Pancreas (tissue), 10 donors: ENCODE results near the gene TMEM38A. TPM values are rescaled to one million over a fixed set of nuclear protein-coding genes. Genes with fewer than 3 reads are reported as not detected.

Experiments used
- ATAC-seq, 4 donors: fragments of 200-7000 bp; cut with Tn5 transposase; one replicate each; pipeline versions ENCODE4 v1.8.0 to v1.9.1; 2020; ENCODE audit warnings: mild to moderate bottlenecking in 4 of 4, moderate library complexity in 4 of 4
- DNase-seq, 6 donors: peaks; one replicate each; pipeline ENCODE4 v3.0.0-alpha.2; 2020
- FAIRE-seq: peaks from 2 replicates; lab custom pipeline; 2012; peaks lifted over from hg19 to GRCh38; lab: Jason Lieb, UNC
- H3K27ac ChIP-seq, 4 donors: fragments of 200-600 bp; sonication (generic); 1 replicate in 3 of 4; 2 replicates in 1 of 4; pipeline versions ENCODE4 v1.5.0 to v1.8.0; 2020
- H3K27me3 ChIP-seq, 4 donors: fragments of 200-600 bp; one replicate each; pipeline ENCODE4 v1.8.0; 2021
- H3K36me3 ChIP-seq, 3 donors: fragments of 200-600 bp; sonication (generic) in 1 of 3; one replicate each; pipeline versions ENCODE4 v1.5.0 to v1.8.0; 2020 to 2021
- H3K4me1 ChIP-seq, 3 donors: fragments of 200-600 bp; one replicate each; pipeline ENCODE4 v1.8.0; 2021
- H3K4me3 ChIP-seq, 4 donors: fragments of 200-600 bp; sonication (generic) in 2 of 4; one replicate each; pipeline versions ENCODE4 v1.5.0 to v1.8.0; 2020 to 2021
- H3K9me3 ChIP-seq, 4 donors: fragments of 200-600 bp; one replicate each; pipeline ENCODE4 v1.8.0; 2021
- CTCF ChIP-seq, 4 donors: fragments of 200-600 bp; sonication (generic) in 3 of 4; IDR thresholded peaks; one replicate each; pipeline versions ENCODE4 v1.5.0 to v1.8.0; 2021; ENCODE audit warnings: antibody characterized with exemption in 4 of 4
- WGBS, 2 donors: extraction: QIAGEN DNeasy Blood & Tissue Kit; methylation state at CpG; one replicate each; pipeline ENCODE4 v1.1.7; 2013; 5-methylcytosine and 5-hydroxymethylcytosine counted together
- intact Hi-C, 3 donors: fragments of 100-400 bp; cut with DNase I; formaldehyde crosslinking; loops; one replicate each; pipeline versions ENCODE4 v1.11.1 to v1.14.2; 2022
- polyA plus RNA-seq, 2 donors: library from polyadenylated mRNA; stranded (reverse); fragments of 200-250 nt; gene quantifications; one replicate each; pipeline ENCODE4 v1.2.3, GENCODE V29; 2013
- total RNA-seq, 6 donors: library from RNA; stranded (reverse); fragmentation: NEBNext Ultra II Directional in 4 of 6; extraction: Animal tissue kit (Norgen Biotek cat#: 25700) in 4 of 6; gene quantifications; one replicate each; pipeline versions ENCODE4 v1.2.1 to v1.2.4, GENCODE V29; 2021 to 2023
- donor health status: healthy with polysubstance abuse.
- donor health status: DM: no; HTN: no; CAD: no; lungs with moderate emphysema.
- donor health status: DM: no; HTN: no; CAD: no.
- donor health status: control.
- donor health status: control.
- donor health status: Bipolar disorder and iron deficiency.
- donor health status: DM: yes; HTN: yes; CAD: no.
- donor health status: DM: no; HTN: no; CAD: no.
- donor health status: DM: no; HTN: no; CAD: no.
- donor health status: DM: yes; HTN: yes; CAD: no.

Gene TMEM38A
- total and polyA plus RNA-seq, 8 donors: 1.2 to 4.0 (median 2.0) TPM

- Histone ChIP-seq H3K27me3 (no peaks in the 10 kb centered on the region), H3K4me1 (peaks cover 16 to 34% (median 31%) of the 10 kb centered on the region in 3 donors), H3K27ac (peak overlapping the region; percentile 81 to 95 (median 92)), H3K36me3 (peaks cover 0 to 5% (median 0%) of the 10 kb centered on the region in 3 donors), H3K9me3 (no peaks in the 10 kb centered on the region), H3K4me3 (peak overlapping the region; percentile 43 to 98 (median 92))
- FAIRE-seq (no peak), ATAC-seq (peak; percentile 2 to 6 (median 4)), DNase-seq (peak in 4 of 6 donors; percentile 43 to 51 (median 46))
- no peak for TF ChIP-seq CTCF (IDR thresholded peaks at IDR 0.05)
- intact Hi-C loops: loop anchor here in 2 of 3 donors (10.0 kb wide), 1 partner anchor 54 kb away; the partner anchor contains the start of gene SLC35E1 (in 2 of the 2)
- WGBS, 2 donors: 1% methylated on average over 21 to 23 of the region's 23 CpGs
Observed at GRCh38 chr19:16628984-16629691, 31.8 kb upstream of the TMEM38A start.

DNA sequence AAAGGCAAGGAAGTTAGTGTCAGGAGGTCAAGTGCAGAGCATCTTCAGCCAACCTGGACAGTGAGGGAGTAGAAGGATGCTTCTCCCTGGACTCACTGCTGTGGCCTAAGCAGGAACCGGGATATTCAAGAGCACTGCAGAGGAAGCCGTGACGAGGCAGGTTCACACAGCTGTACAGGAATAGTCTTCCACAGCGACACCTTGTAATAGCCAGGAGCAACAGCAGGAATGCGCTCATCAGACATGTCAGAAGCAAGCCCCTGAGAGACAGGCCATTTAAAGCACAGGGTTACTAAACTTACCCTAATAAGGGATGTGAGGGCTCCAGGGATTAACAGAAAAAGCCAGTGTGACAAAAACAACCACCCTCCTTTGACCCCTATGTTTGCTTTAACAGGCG, 29.5 kb upstream of the TMEM38A start:
- intact Hi-C loops: no loop called here
- no peak for TF ChIP-seq CTCF (IDR thresholded peaks at IDR 0.05)

GRCh38 chr19:16637535-16637934, 23.4 kb upstream of the TMEM38A start:
- Histone ChIP-seq H3K9me3 (no peaks in the 10 kb centered on the region), H3K27me3 (no peaks in the 10 kb centered on the region), H3K4me3 (no peak overlapping the region), H3K4me1 (no peaks in the 10 kb centered on the region), H3K36me3 (peaks cover 0 to 15% (median 12%) of the 10 kb centered on the region in 3 donors), H3K27ac (no peak overlapping the region)
- no peak for DNase-seq
- FAIRE-seq: no peak
- ATAC-seq: no peak
- no peak for TF ChIP-seq CTCF (IDR thresholded peaks at IDR 0.05)
- intact Hi-C loops: no loop called here

More for the DNA sequence above, 29.5 kb upstream of the TMEM38A start:
- FAIRE-seq (no peak), DNase-seq (no peak), ATAC-seq (no peak)
- Histone ChIP-seq H3K9me3 (no peaks in the 10 kb centered on the region), H3K27ac (no peak overlapping the region), H3K36me3 (peaks cover 0 to 5% (median 0%) of the 10 kb centered on the region in 3 donors), H3K4me1 (peaks cover 9 to 10% (median 10%) of the 10 kb centered on the region in 3 donors), H3K27me3 (no peaks in the 10 kb centered on the region), H3K4me3 (no peak overlapping the region)
- WGBS, 2 donors: 92 to 95% methylated on average over 6 of the region's 6 CpGs

DNA sequence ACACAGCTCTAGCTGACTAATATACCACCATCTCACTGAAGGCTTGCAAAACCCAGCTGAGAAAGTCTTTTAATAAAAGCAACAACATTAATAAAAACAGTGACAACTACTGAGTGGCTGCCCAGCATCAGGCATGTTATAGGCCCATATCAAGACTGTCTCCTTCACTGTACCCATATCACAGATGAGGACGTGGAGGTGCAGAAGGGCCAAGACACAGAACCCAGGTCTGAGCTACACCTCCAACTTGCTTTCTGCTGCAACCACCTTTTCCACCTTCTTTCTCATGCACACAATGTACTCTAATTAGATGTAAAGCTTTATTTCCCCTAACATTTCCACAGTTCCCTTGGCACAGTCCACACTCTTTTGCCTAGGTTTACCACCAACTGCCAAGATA, 22.3 kb upstream of the TMEM38A start:
- Histone ChIP-seq H3K27me3 (no peaks in the 10 kb centered on the region), H3K9me3 (no peaks in the 10 kb centered on the region), H3K27ac (no peak overlapping the region), H3K36me3 (peaks cover 3 to 20% (median 12%) of the 10 kb centered on the region in 3 donors), H3K4me1 (no peaks in the 10 kb centered on the region), H3K4me3 (no peak overlapping the region)
- intact Hi-C loops: no loop called here
- no peak for TF ChIP-seq CTCF (IDR thresholded peaks at IDR 0.05)
- 96 to 100% methylated on average over 1 of the region's 1 CpG for WGBS, 2 donors
- DNase-seq: no peak
- ATAC-seq: no peak
- no peak for FAIRE-seq

DNA sequence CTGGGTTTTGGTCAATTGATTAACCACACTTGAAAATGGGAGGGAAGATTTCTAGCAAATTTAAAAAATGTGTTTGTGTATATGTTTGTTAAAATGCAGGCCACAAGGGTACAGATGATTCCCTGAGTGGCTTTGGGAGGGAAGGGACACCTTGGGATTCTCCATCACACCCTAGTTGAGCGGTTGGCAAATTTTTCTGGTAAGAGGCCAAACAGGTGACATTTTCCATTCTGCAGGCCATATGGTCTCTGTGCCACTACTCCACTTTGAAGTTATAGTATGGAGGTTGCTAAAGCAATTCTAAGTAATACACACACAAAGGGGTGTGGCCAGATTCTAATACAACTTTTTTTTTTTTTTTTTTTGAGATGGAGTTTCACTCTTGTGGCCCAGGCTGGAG, 20.0 kb upstream of the TMEM38A start:
- no peaks in the 10 kb centered on the region for H3K4me1 ChIP-seq
- intact Hi-C loops: no loop called here
- 89 to 96% methylated on average over 1 of the region's 1 CpG for WGBS, 2 donors
- TF ChIP-seq CTCF (IDR thresholded peaks at IDR 0.05): no peak
- H3K27me3 ChIP-seq: no peaks in the 10 kb centered on the region
- FAIRE-seq: no peak
- H3K27ac ChIP-seq: no peak overlapping the region
- no peak for ATAC-seq
- DNase-seq: no peak
- peaks cover 3 to 42% (median 29%) of the 10 kb centered on the region in 3 donors for H3K36me3 ChIP-seq
- H3K4me3 ChIP-seq: no peak overlapping the region
- no peaks in the 10 kb centered on the region for H3K9me3 ChIP-seq
